SK-N-SH (cell line): ENCODE data around the gene RPL26. TPM values are rescaled to one million over a fixed set of nuclear protein-coding genes. Genes with fewer than 3 reads are reported as not detected.

Experiments used
- CTCF ChIA-PET: fragments of 300-600, 350-600 bp; formaldehyde crosslinking; extraction: SDS; loops from one replicate; lab custom pipeline; 2021; lab: Yijun Ruan, JAX
- POLR2A ChIA-PET: fragments of 350-600 bp; sonication (Branson Sonifier 250); formaldehyde crosslinking; extraction: SDS; loops from one replicate; lab custom pipeline; 2020; ENCODE audit warnings: antibody characterized with exemption, inconsistent platforms; lab: Yijun Ruan, JAX
- DNase-seq: peaks from one replicate; pipeline ENCODE4 v3.0.0; 2012
- H2AFZ ChIP-seq: fragments of 200-600 bp; sonication (generic); 2 replicates; pipeline ENCODE4 v1.8.1; 2016; ENCODE audit warnings: antibody characterized with exemption, mild to moderate bottlenecking, low read depth
- H3F3A ChIP-seq: fragments of 200-600 bp; sonication (generic); replicated peaks from 2 replicates; pipeline ENCODE3; 2016; ENCODE audit warnings: antibody characterized with exemption, mild to moderate bottlenecking; ENCODE audit not compliant: insufficient read depth
- H3K27ac ChIP-seq, 2 experiments: fragments of 200-500 bp in 1 of 2; fragments of 200-600 bp in 1 of 2; sonication (Bioruptor generic) in 1 of 2; sonication (generic), shearing (Covaris generic) in 1 of 2; 2 replicates each; pipeline versions ENCODE4 v1.5.1 to v1.6.1; 2014 to 2016; ENCODE audit warnings: low read depth in 2 of 2, inconsistent platforms in 1 of 2, low read length in 1 of 2, mild to moderate bottlenecking in 1 of 2, mixed read lengths in 1 of 2
- H3K27me3 ChIP-seq: fragments of 200-600 bp; sonication (generic), shearing (Covaris generic); 2 replicates; pipeline ENCODE4 v1.6.1; 2016; ENCODE audit warnings: mixed run types; ENCODE audit not compliant: insufficient read depth
- H3K36me3 ChIP-seq, 2 experiments: fragments of 200-500 bp in 1 of 2; fragments of 200-600 bp in 1 of 2; sonication (Bioruptor generic) in 1 of 2; sonication (generic) in 1 of 2; replicated peaks in 1 of 2; 2 replicates each; pipeline versions ENCODE3 to v1.5.1; 2014 to 2016; ENCODE audit warnings: low read length in 1 of 2, mild to moderate bottlenecking in 1 of 2; ENCODE audit not compliant: insufficient read depth in 2 of 2, control insufficient read depth in 1 of 2
- H3K4me1 ChIP-seq, 2 experiments: fragments of 200-500 bp in 1 of 2; fragments of 200-600 bp in 1 of 2; sonication (Bioruptor generic) in 1 of 2; sonication (generic), shearing (Covaris generic) in 1 of 2; 2 replicates each; pipeline versions ENCODE4 v1.5.1 to v1.6.1; 2014 to 2016; ENCODE audit warnings: low read depth in 1 of 2, low read length in 1 of 2, mixed run types in 1 of 2; ENCODE audit not compliant: insufficient read depth in 2 of 2, control insufficient read depth in 1 of 2
- H3K4me2 ChIP-seq: fragments of 200-600 bp; sonication (generic), shearing (Covaris generic); 2 replicates; pipeline ENCODE4 v1.6.1; 2017; ENCODE audit warnings: mixed run types
- H3K4me3 ChIP-seq, 2 experiments: fragments of 200-500 bp in 1 of 2; fragments of 200-600 bp in 1 of 2; sonication (Bioruptor generic) in 1 of 2; sonication (generic), shearing (Covaris generic) in 1 of 2; 2 replicates each; pipeline versions ENCODE4 v1.5.1 to v1.8.1; 2014 to 2016; ENCODE audit warnings: low read depth in 2 of 2, inconsistent platforms in 1 of 2, low read length in 1 of 2, mild to moderate bottlenecking in 1 of 2, mixed read lengths in 1 of 2, moderate library complexity in 1 of 2
- H3K79me2 ChIP-seq: fragments of 200-600 bp; sonication (generic); 2 replicates; pipeline ENCODE4 v1.8.1; 2017; ENCODE audit warnings: mild to moderate bottlenecking; ENCODE audit not compliant: insufficient read depth
- H3K9ac ChIP-seq: fragments of 200-600 bp; sonication (generic); 2 replicates; pipeline ENCODE4 v1.6.1; 2017; ENCODE audit warnings: mixed run types
- H3K9me2 ChIP-seq: fragments of 200-600 bp; sonication (generic); 2 replicates; pipeline ENCODE4 v1.6.1; 2017; ENCODE audit warnings: mixed run types
- H3K9me3 ChIP-seq: fragments of 200-600 bp; sonication (generic); 2 replicates; pipeline ENCODE4 v1.6.1; 2017; ENCODE audit warnings: mixed run types, mild to moderate bottlenecking, moderate library complexity
- H4K20me1 ChIP-seq: fragments of 200-600 bp; sonication (generic); 2 replicates; pipeline ENCODE4 v1.6.1; 2017; ENCODE audit warnings: mild to moderate bottlenecking, mixed run types; ENCODE audit not compliant: insufficient read depth
- CHD2 ChIP-seq: fragments of 150-350 bp; IDR thresholded peaks from 2 replicates; pipeline ENCODE4 v1.6.1; 2018; ENCODE audit warnings: low read length; ENCODE audit not compliant: partially characterized antibody
- CTCF ChIP-seq: fragments of 200-600 bp; sonication (generic); IDR thresholded peaks from 2 replicates; pipeline ENCODE4 v1.6.1; 2017; ENCODE audit warnings: antibody characterized with exemption, mild to moderate bottlenecking, moderate library complexity
- EP300 ChIP-seq, 2 experiments: IDR thresholded peaks; 2 replicates each; pipeline versions ENCODE4 v1.4.0 to v1.6.1; 2012; ENCODE audit warnings: borderline replicate concordance in 1 of 2, low read depth in 1 of 2, low read length in 1 of 2
- FOSL2 ChIP-seq: IDR thresholded peaks from 2 replicates; pipeline ENCODE4 v1.4.0; 2012; ENCODE audit warnings: low read depth, mild to moderate bottlenecking, moderate library complexity, borderline replicate concordance
- FOXJ3 ChIP-seq: sonication (generic); formaldehyde crosslinking; IDR thresholded peaks from 2 replicates; pipeline ENCODE4 v1.5.1; 2020; ENCODE audit warnings: mild to moderate bottlenecking, missing genetic modification reagents
- GABPA ChIP-seq: IDR thresholded peaks from 2 replicates; pipeline ENCODE4 v1.4.0; 2012; ENCODE audit warnings: low read depth, mild to moderate bottlenecking
- MAX ChIP-seq: IDR thresholded peaks from 2 replicates; pipeline ENCODE4 v1.4.0; 2012; ENCODE audit warnings: low read depth
- MEF2A ChIP-seq: IDR thresholded peaks from 2 replicates; pipeline ENCODE4 v1.4.0; 2012; ENCODE audit warnings: low read depth, borderline replicate concordance
- MXI1 ChIP-seq: IDR thresholded peaks from 2 replicates; pipeline ENCODE4 v1.6.1; 2012; ENCODE audit warnings: mild to moderate bottlenecking, low read depth, low read length, improper control_type of control experiment
- NFIC ChIP-seq: IDR thresholded peaks from 2 replicates; pipeline ENCODE4 v1.4.0; 2012; ENCODE audit warnings: borderline replicate concordance
- NRF1 ChIP-seq: IDR thresholded peaks from 2 replicates; pipeline ENCODE4 v1.6.1; 2012; ENCODE audit warnings: low read depth, mild to moderate bottlenecking, low read length
- PBX3 ChIP-seq: IDR thresholded peaks from 2 replicates; pipeline ENCODE4; 2012
- POLR2AphosphoS5 ChIP-seq: IDR thresholded peaks from 2 replicates; pipeline ENCODE4 v1.6.1; 2012; ENCODE audit warnings: low read depth, low read length
- RAD21 ChIP-seq: IDR thresholded peaks from 2 replicates; pipeline ENCODE4 v1.6.1; 2012; ENCODE audit warnings: mild to moderate bottlenecking, low read length
- RCOR1 ChIP-seq: fragments of 150-350 bp; IDR thresholded peaks from 2 replicates; pipeline ENCODE4 v1.6.1; 2017; ENCODE audit warnings: antibody characterized with exemption, low read length
- RFX5 ChIP-seq: IDR thresholded peaks from 2 replicates; pipeline ENCODE4 v1.6.1; 2012; ENCODE audit warnings: mild to moderate bottlenecking, improper control_type of control experiment, low read length
- SMC3 ChIP-seq: IDR thresholded peaks from 2 replicates; pipeline ENCODE4 v1.6.1; 2012; ENCODE audit warnings: low read depth, low read length, improper control_type of control experiment
- TAF1 ChIP-seq: IDR thresholded peaks from 2 replicates; pipeline ENCODE4 v1.6.1; 2012; ENCODE audit warnings: low read depth, mild to moderate bottlenecking, low read length, moderate library complexity, borderline replicate concordance
- TEAD4 ChIP-seq: IDR thresholded peaks from 2 replicates; pipeline ENCODE4 v1.4.0; 2012; ENCODE audit warnings: mild to moderate bottlenecking, borderline replicate concordance; ENCODE audit not compliant: insufficient read depth
- USF1 ChIP-seq: IDR thresholded peaks from 2 replicates; pipeline ENCODE4 v1.4.0; 2012; ENCODE audit warnings: low read depth, borderline replicate concordance
- YY1 ChIP-seq: IDR thresholded peaks from 2 replicates; pipeline ENCODE4 v1.4.0; 2012; ENCODE audit warnings: low read depth, mild to moderate bottlenecking
- WGBS: methylation state at CpG from one replicate; pipeline ENCODE4 v1.1.6; 2017; ENCODE audit warnings: low lambda C conversion rate; 5-methylcytosine and 5-hydroxymethylcytosine counted together
- polyA plus RNA-seq, 3 experiments: library from polyadenylated mRNA; depleted of rRNA; stranded (reverse); fragments of >200 nt; gene quantifications; 2 replicates each; pipeline ENCODE4 v1.2.3, GENCODE V29; 2012

Gene RPL26
- polyA plus RNA-seq, 1 of the 3 experiments (the other 2 are of a cell fraction), result 4,770 TPM

GRCh38 chr17:8426802-8427201, 43.8 kb upstream of the RPL26 start:
- no peak overlapping the region for H3K4me3 ChIP-seq
- no peaks in the 10 kb centered on the region for H3F3A ChIP-seq
- H3K9me2 ChIP-seq, result no peaks in the 10 kb centered on the region
- TF ChIP-seq EP300 (IDR thresholded peaks at IDR 0.05; ENCODE audit: borderline replicate concordance in 1 of 2, low read depth in 1 of 2, low read length in 1 of 2) (no peak), NFIC (no peak), TEAD4 (no peak), RAD21 (no peak), MXI1 (no peak), FOSL2 (no peak), YY1 (no peak), SMC3 (no peak)
- TF ChIP-seq, all 33 proteins: peak for 0
- no peaks in the 10 kb centered on the region; the same call in 1 of the 2 replicates for H3K27me3 ChIP-seq
- no peaks in the 10 kb centered on the region for H4K20me1 ChIP-seq
- ChIA-PET CTCF (interaction anchor here (1.0 to 1.4 kb wide), 2 partner anchors 43 to 359 kb away, joined by 3 to 4 read pairs; no protein-coding TSS in a partner anchor), POLR2A (no interaction called here)
- H3K4me1 ChIP-seq, result no peaks in the 10 kb centered on the region; a peak in 1 of 4 replicates
- H3K27ac ChIP-seq, result no peak overlapping the region
- WGBS, result 83% methylated on average over 3 of the region's 3 CpGs
- H3K9ac ChIP-seq, result no peak overlapping the region
- DNase-seq, result no peak
- H3K36me3 ChIP-seq, result no peaks in the 10 kb centered on the region
- no peaks in the 10 kb centered on the region for H3K79me2 ChIP-seq
- no peak overlapping the region for H3K4me2 ChIP-seq
- no peaks in the 10 kb centered on the region for H3K9me3 ChIP-seq
- H2AFZ ChIP-seq, result no peak overlapping the region

- H3K27me3 ChIP-seq, result no peaks in the 10 kb centered on the region; the same call in 1 of the 2 replicates
- H3F3A ChIP-seq, result no peaks in the 10 kb centered on the region
- H2AFZ ChIP-seq, result no peak overlapping the region
- no peak overlapping the region for H3K4me2 ChIP-seq
- H3K9me3 ChIP-seq, result no peaks in the 10 kb centered on the region
- no peaks in the 10 kb centered on the region for H3K9me2 ChIP-seq
- no peaks in the 10 kb centered on the region; a peak in 1 of 4 replicates for H3K4me1 ChIP-seq
- no peak overlapping the region for H3K27ac ChIP-seq
- DNase-seq, result no peak
- 44% methylated on average over 6 of the region's 6 CpGs for WGBS
- no peaks in the 10 kb centered on the region for H4K20me1 ChIP-seq
- ChIA-PET CTCF (interaction anchor here (1.0 to 1.4 kb wide), 3 partner anchors 13 to 359 kb away, joined by 3 to 4 read pairs (median 4); no protein-coding TSS in a partner anchor), POLR2A (no interaction called here)
- TF ChIP-seq MAX (no peak), RFX5 (no peak), NRF1 (no peak), RAD21 (no peak), MEF2A (no peak), POLR2AphosphoS5 (no peak), SMC3 (no peak), EP300 (IDR thresholded peaks at IDR 0.05; ENCODE audit: borderline replicate concordance in 1 of 2, low read depth in 1 of 2, low read length in 1 of 2) (no peak), FOXJ3 (CRISPR knock-in tag) (no peak), FOSL2 (no peak), RCOR1 (no peak), CHD2 (no peak), TAF1 (no peak), NFIC (no peak), GABPA (no peak), USF1 (no peak), CTCF (no peak), PBX3 (no peak), MXI1 (no peak)
- no peaks in the 10 kb centered on the region for H3K36me3 ChIP-seq
- H3K79me2 ChIP-seq, result no peaks in the 10 kb centered on the region
- H3K4me3 ChIP-seq, result no peak overlapping the region
- no peak overlapping the region for H3K9ac ChIP-seq
Observed at GRCh38 chr17:8426094-8426720, 43.2 kb upstream of the RPL26 start.
